ENCODE measurements around the gene PRKCE. TPM values are rescaled to one million over a fixed set of nuclear protein-coding genes. Genes with fewer than 3 reads are reported as not detected.

PRKCE gene
- total RNA-seq, 1 experiment from 2014 or later: 14.8 TPM

GRCh38 chr2:45907592-45907991 is 256.1 kb downstream of the PRKCE start:
- Histone ChIP-seq H3K79me2 (ENCODE audit: insufficient read depth, low read length) (no peaks in the 10 kb centered on the region), H2AFZ (ENCODE audit: low read depth, low read length, poor library complexity, severe bottlenecking) (no peak overlapping the region), H3K4me3 (replicated peaks in 1 of 2; ENCODE audit: low read depth in 1 of 2, low read length in 2 of 2) (no peak overlapping the region), H3K36me3 (ENCODE audit: control insufficient read depth in 1 of 2, insufficient read depth in 2 of 2, low read length in 2 of 2) (no peaks in the 10 kb centered on the region), H3K27ac (ENCODE audit: low read depth, low read length) (no peak overlapping the region), H4K20me1 (ENCODE audit: insufficient read depth) (no peaks in the 10 kb centered on the region), H3K9me3 (ENCODE audit: control insufficient read depth in 1 of 2, insufficient read depth in 1 of 2, low read depth in 1 of 2, low read length in 2 of 2) (no peaks in the 10 kb centered on the region), H3K9me2 (ENCODE audit: insufficient read depth) (no peaks in the 10 kb centered on the region), H3K4me2 (ENCODE audit: low read length) (no peak overlapping the region), H3K9ac (ENCODE audit: low read length) (no peak overlapping the region), H3K4me1 (ENCODE audit: control insufficient read depth in 1 of 2, insufficient read depth in 2 of 2, low read length in 2 of 2) (peaks cover 8 to 26% of the 10 kb centered on the region in 2 experiments), H3K27me3 (ENCODE audit: insufficient read depth, low read length) (no peaks in the 10 kb centered on the region)
- TF ChIP-seq ATF3 (IDR thresholded peaks at IDR 0.05): no peak
- TF ChIP-seq EZH2 (IDR thresholded peaks at IDR 0.05): no peak
- no peak for TF ChIP-seq POLR2AphosphoS5 (IDR thresholded peaks at IDR 0.05; ENCODE audit: low read depth, low read length)
- TF ChIP-seq SRF (IDR thresholded peaks at IDR 0.05; ENCODE audit: low read depth): no peak
- intact Hi-C loops (cut with micrococcal nuclease): no loop called here
- POLR2A ChIA-PET: no interaction called here
- CTCF ChIA-PET: no interaction called here
- ATAC-seq (peak; percentile 52; the same call in 1 of the 2 replicates), DNase-seq (ENCODE audit: low read depth, low spot score) (no peak)
- BruUV-seq (replicated peaks): no TSS peak
- RAD21 ChIA-PET (ENCODE audit: low non-redundant PET in 1 of 2, low total read pairs in 2 of 2, uncharacterized antibody in 2 of 2, unreplicated experiment in 2 of 2): no interaction called here

- Histone ChIP-seq H3K9me3 (ENCODE audit: control insufficient read depth in 1 of 2, insufficient read depth in 1 of 2, low read depth in 1 of 2, low read length in 2 of 2) (no peaks in the 10 kb centered on the region), H3K4me3 (replicated peaks in 1 of 2; ENCODE audit: low read depth in 1 of 2, low read length in 2 of 2) (no peak overlapping the region), H3K27me3 (ENCODE audit: insufficient read depth, low read length) (no peaks in the 10 kb centered on the region), H3K9ac (ENCODE audit: low read length) (no peak overlapping the region), H3K27ac (ENCODE audit: low read depth, low read length) (no peak overlapping the region), H3K79me2 (ENCODE audit: insufficient read depth, low read length) (no peaks in the 10 kb centered on the region), H4K20me1 (ENCODE audit: insufficient read depth) (no peaks in the 10 kb centered on the region), H3K4me2 (ENCODE audit: low read length) (0 out of 2 replicates have a peak overlapping the region, but pooled peaks have one; percentile 47), H3K36me3 (ENCODE audit: control insufficient read depth in 1 of 2, insufficient read depth in 2 of 2, low read length in 2 of 2) (no peaks in the 10 kb centered on the region), H3K4me1 (ENCODE audit: control insufficient read depth in 1 of 2, insufficient read depth in 2 of 2, low read length in 2 of 2) (peaks cover 8 to 26% of the 10 kb centered on the region in 2 experiments), H2AFZ (ENCODE audit: low read depth, low read length, poor library complexity, severe bottlenecking) (no peak overlapping the region), H3K9me2 (ENCODE audit: insufficient read depth) (no peaks in the 10 kb centered on the region)
- DNase-seq (ENCODE audit: low read depth, low spot score): no peak
- intact Hi-C loops (cut with micrococcal nuclease): no loop called here
- no peak for ATAC-seq
- CTCF ChIA-PET: no interaction called here
- RAD21 ChIA-PET (ENCODE audit: low non-redundant PET in 1 of 2, low total read pairs in 2 of 2, uncharacterized antibody in 2 of 2, unreplicated experiment in 2 of 2): no interaction called here
- POLR2A ChIA-PET: no interaction called here
- BruUV-seq (replicated peaks): no TSS peak
- TF ChIP-seq YY1 (IDR thresholded peaks at IDR 0.05; ENCODE audit: extremely low read depth, insufficient replicate concordance, low read depth, low read length): no peak
- no peak for TF ChIP-seq SP1 (IDR thresholded peaks at IDR 0.05; ENCODE audit: low read depth)
- no peak for TF ChIP-seq ELF1 (IDR thresholded peaks at IDR 0.05; ENCODE audit: borderline replicate concordance, low read depth)
- no peak for TF ChIP-seq ATF3 (IDR thresholded peaks at IDR 0.05)
- TF ChIP-seq REST (IDR thresholded peaks at IDR 0.05; ENCODE audit: low read depth): no peak
- TF ChIP-seq ZBTB33 (IDR thresholded peaks at IDR 0.05; ENCODE audit: extremely low read depth, insufficient replicate concordance, low read length): no peak
- TF ChIP-seq EZH2phosphoT487 (IDR thresholded peaks at IDR 0.05; ENCODE audit: borderline replicate concordance): no peak
- no peak for TF ChIP-seq CBX3 (IDR thresholded peaks at IDR 0.05; ENCODE audit: low read depth)
- TF ChIP-seq ZNF274 (IDR thresholded peaks at IDR 0.05; ENCODE audit: low read depth, low read length): no peak
Observed at GRCh38 chr2:45908316-45909170, 257.1 kb downstream of the PRKCE start.
